ENCODE results near the gene BAIAP2L1.
"Not testable (repeated sequence)": the region's sequence is repeated elsewhere in the genome, so short reads cannot be mapped to it uniquely, and the experiment has no call there.

The BAIAP2L1 gene, protein sequence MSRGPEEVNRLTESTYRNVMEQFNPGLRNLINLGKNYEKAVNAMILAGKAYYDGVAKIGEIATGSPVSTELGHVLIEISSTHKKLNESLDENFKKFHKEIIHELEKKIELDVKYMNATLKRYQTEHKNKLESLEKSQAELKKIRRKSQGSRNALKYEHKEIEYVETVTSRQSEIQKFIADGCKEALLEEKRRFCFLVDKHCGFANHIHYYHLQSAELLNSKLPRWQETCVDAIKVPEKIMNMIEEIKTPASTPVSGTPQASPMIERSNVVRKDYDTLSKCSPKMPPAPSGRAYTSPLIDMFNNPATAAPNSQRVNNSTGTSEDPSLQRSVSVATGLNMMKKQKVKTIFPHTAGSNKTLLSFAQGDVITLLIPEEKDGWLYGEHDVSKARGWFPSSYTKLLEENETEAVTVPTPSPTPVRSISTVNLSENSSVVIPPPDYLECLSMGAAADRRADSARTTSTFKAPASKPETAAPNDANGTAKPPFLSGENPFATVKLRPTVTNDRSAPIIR

DNA sequence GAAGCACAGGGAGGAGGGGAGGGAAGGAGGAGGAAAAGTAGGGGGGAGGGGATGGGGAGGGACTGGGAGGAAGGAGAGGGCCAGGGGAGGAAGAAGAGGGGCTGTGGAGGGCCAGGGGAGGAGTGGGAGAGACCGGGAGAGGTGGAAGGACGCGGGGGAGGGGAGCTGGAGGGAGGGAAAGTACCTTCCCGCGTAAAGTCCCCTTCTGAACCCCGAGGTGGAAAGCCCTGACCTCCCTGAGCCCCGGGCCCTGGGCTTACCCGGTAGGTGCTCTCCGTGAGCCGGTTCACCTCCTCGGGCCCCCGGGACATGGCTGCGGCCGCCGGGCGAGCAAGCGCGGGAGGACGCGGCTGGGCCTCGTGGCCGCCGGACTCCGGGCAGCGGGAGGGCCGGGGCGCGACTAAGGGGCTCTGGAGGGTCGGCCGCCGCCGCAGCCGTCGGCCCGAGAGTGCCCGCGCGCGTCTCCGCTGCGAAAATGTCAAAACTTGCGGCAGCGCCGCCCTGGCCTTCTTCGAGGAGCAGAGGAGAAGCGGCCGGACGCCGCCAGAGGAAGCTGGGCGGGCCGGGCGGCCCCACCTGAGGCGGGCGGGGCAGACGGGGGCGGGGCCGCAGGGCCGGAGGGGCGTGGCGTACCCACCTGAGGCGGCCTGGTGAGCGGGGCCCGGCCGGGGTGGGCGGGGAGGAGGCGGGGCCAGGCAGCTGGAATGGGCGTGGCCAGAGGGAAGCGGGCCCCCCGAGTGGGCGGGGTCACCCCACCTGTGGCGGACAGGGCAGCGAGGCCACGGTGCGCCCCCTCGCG lies at the start of gene BAIAP2L1:
BAIAP2L1 (minus strand) TSS at position 549 of the 799 bp plus-strand sequence; CDS start at position 311, 238 bp downstream.
- peak within 1 kb of the TSS; percentile 82 for H3K4me3 ChIP-seq (ENCODE audit: low read depth, low read length)
- H3K27ac ChIP-seq = peak within 1 kb of the TSS; percentile 91
- no peaks in the 10 kb centered on the region for H3K9me3 ChIP-seq (ENCODE audit: severe bottlenecking)
- DNase-seq = peak; percentile 95
- no peaks in the 10 kb centered on the region for H3K27me3 ChIP-seq (ENCODE audit: insufficient read depth, low read depth, severe bottlenecking)
- TF ChIP-seq, protein P1, sequence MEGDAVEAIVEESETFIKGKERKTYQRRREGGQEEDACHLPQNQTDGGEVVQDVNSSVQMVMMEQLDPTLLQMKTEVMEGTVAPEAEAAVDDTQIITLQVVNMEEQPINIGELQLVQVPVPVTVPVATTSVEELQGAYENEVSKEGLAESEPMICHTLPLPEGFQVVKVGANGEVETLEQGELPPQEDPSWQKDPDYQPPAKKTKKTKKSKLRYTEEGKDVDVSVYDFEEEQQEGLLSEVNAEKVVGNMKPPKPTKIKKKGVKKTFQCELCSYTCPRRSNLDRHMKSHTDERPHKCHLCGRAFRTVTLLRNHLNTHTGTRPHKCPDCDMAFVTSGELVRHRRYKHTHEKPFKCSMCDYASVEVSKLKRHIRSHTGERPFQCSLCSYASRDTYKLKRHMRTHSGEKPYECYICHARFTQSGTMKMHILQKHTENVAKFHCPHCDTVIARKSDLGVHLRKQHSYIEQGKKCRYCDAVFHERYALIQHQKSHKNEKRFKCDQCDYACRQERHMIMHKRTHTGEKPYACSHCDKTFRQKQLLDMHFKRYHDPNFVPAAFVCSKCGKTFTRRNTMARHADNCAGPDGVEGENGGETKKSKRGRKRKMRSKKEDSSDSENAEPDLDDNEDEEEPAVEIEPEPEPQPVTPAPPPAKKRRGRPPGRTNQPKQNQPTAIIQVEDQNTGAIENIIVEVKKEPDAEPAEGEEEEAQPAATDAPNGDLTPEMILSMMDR (IDR thresholded peaks at IDR 0.05; ENCODE audit: low read depth, low read length) = no peak
- H3K36me3 ChIP-seq = peaks cover 4% of the 10 kb centered on the region; the same call in 1 of the 2 replicates

DNA sequence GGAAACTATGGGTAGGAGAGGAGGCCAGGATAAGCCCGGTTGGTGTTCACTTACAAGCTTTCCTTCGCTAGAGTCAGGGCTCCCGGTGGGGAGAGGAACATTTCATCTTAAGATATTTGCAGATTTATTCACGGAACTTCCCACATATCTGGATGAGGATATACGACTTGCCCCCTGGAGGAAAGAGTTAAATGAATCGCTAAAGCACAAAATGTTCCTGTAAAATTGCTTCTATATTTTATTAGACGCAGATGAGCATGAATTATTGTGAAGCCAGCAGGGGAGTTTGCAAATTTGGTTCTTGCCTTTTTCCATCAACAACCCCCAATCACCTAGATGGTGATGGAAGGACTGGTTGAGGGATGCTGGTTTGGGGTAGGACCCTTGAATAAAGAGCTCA lies 47.9 kb upstream of the BAIAP2L1 start:
- H3K36me3 ChIP-seq = no peaks in the 10 kb centered on the region
- H3K4me3 ChIP-seq (ENCODE audit: low read depth, low read length) = no peak overlapping the region
- H3K27ac ChIP-seq = no peak overlapping the region
- H3K27me3 ChIP-seq (ENCODE audit: insufficient read depth, low read depth, severe bottlenecking) = no peaks in the 10 kb centered on the region
- TF ChIP-seq, protein P1 (IDR thresholded peaks at IDR 0.05; ENCODE audit: low read depth, low read length) = no peak
- no peak for DNase-seq
- peaks cover 3% of the 10 kb centered on the region for H3K9me3 ChIP-seq (ENCODE audit: severe bottlenecking)

DNA sequence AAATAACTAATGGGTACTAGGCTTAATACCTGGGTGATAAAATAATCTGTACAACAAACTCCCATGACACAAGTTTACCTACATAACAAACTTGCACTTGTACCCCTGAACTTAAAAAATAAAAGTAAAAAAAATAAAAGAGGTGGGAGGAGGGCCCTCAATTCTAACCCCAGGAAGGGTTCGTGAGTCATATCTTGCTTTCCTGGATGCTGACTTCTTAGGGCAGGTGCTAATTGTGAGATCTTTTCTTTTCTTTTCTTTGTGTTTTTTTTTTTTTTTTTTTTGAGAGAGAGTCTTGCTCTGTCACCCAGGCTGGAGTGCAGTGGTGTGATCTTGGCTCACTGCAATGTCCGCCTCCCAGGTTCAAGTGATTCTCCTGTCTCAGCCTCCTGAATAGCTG lies 40.1 kb upstream of the BAIAP2L1 start:
- H3K36me3 ChIP-seq; DNase-seq; H3K27me3 ChIP-seq (ENCODE audit: insufficient read depth, low read depth, severe bottlenecking); H3K27ac ChIP-seq; H3K4me3 ChIP-seq (ENCODE audit: low read depth, low read length); H3K9me3 ChIP-seq (ENCODE audit: severe bottlenecking): not testable (repeated sequence)

DNA sequence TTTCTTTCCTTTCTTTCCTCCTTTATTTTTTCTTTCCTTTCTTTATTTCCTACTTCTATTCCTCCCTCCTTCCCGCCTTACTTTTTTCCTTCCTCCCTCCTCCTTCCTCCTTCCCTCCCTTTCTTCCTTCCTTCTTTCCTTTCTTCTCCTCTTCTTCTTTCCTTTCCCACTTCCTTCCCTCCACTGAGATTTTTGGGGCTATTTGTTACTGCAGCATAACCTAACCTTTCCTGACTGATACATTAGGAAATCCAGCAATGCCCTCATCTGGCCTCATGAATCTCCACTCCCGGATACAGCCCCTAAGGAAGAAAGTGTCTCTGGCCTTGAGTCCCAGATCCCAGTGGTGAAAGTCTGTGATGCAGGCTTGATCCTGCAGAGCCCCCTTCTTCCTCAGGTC lies 38.6 kb upstream of the BAIAP2L1 start:
- Histone ChIP-seq H3K4me3 (ENCODE audit: low read depth, low read length) (no peak overlapping the region), H3K9me3 (ENCODE audit: severe bottlenecking) (peaks cover 5% of the 10 kb centered on the region), H3K27me3 (ENCODE audit: insufficient read depth, low read depth, severe bottlenecking) (no peaks in the 10 kb centered on the region), H3K36me3 (no peaks in the 10 kb centered on the region), H3K27ac (no peak overlapping the region)
- no peak for DNase-seq
- TF ChIP-seq, protein P1 (IDR thresholded peaks at IDR 0.05; ENCODE audit: low read depth, low read length) = no peak

DNA sequence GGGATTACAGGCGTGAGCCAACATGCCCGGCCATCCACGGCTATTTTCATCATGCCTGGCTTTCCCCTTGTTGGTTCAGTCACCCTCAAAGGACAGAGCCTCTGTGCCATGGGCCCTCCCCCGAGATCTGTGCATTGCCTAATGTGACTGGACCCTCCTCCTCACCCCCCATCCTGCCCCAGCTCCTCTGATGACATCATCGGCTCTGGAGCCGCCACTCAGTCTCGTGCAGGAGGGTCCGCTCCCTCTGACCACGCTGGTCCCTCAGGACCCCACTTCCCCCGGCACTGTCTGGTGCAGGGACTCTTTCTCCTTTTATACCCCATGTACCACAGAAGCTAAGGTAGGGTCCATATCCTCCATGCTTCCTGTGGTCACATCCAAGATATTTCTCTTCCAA lies 33.2 kb upstream of the BAIAP2L1 start:
- Histone ChIP-seq H3K4me3 (ENCODE audit: low read depth, low read length) (no peak overlapping the region), H3K27ac (no peak overlapping the region), H3K36me3 (no peaks in the 10 kb centered on the region), H3K9me3 (ENCODE audit: severe bottlenecking) (no peaks in the 10 kb centered on the region), H3K27me3 (ENCODE audit: insufficient read depth, low read depth, severe bottlenecking) (no peaks in the 10 kb centered on the region)
- TF ChIP-seq, protein P1 (IDR thresholded peaks at IDR 0.05; ENCODE audit: low read depth, low read length) = no peak
- no peak for DNase-seq

DNA sequence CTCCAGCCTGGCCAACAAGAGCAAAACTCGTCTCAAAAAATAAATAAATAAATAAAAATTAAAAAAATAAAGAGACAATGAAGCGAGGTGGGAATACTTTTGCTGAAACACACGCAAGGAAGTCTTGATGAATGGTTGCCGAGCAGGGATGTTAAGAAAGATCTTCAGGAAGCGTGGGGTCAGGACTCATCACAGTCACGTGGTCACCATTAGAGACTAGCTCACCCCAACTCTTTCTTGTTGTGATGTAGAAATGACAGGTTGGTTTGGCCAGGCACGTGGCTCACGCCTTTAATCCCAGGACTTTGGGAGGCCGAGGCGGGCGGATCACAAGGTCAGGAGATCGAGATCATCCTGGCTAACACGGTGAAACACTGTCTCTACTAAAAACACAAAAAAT lies 28.9 kb upstream of the BAIAP2L1 start:
- H3K27ac ChIP-seq = no peak overlapping the region
- TF ChIP-seq, protein P1 (IDR thresholded peaks at IDR 0.05; ENCODE audit: low read depth, low read length) = no peak
- DNase-seq = no peak
- no peaks in the 10 kb centered on the region for H3K9me3 ChIP-seq (ENCODE audit: severe bottlenecking)
- H3K4me3 ChIP-seq (ENCODE audit: low read depth, low read length) = no peak overlapping the region
- no peaks in the 10 kb centered on the region for H3K36me3 ChIP-seq
- H3K27me3 ChIP-seq (ENCODE audit: insufficient read depth, low read depth, severe bottlenecking) = no peaks in the 10 kb centered on the region

Data from WERI-Rb-1 (cell line).